GM12878 (cell line): ENCODE data around the gene DOCK1.

Experiments
- ATF3 ChIP-seq: IDR thresholded peaks from 2 replicates; pipeline ENCODE4 v1.6.1; 2011; ENCODE audit warnings: low read depth, mild to moderate bottlenecking, low read length, moderate library complexity, borderline replicate concordance; ENCODE audit errors: extremely low read depth
- FOXK2 ChIP-seq: fragments of 450-650 bp; IDR thresholded peaks from 2 replicates; pipeline ENCODE4 v1.6.1; 2017; ENCODE audit warnings: mild to moderate bottlenecking, moderate library complexity
- MTA2 ChIP-seq: fragments of 450-650 bp; IDR thresholded peaks from 2 replicates; pipeline ENCODE4 v1.6.1; 2016; ENCODE audit warnings: low read depth, mild to moderate bottlenecking, moderate library complexity
- POLR2A ChIP-seq: IDR thresholded peaks from 2 replicates; pipeline ENCODE4 v1.6.1; 2011; ENCODE audit warnings: low read depth, mild to moderate bottlenecking, low read length
- RAD51 ChIP-seq: fragments of 450-650 bp; IDR thresholded peaks from 2 replicates; pipeline ENCODE4 v1.6.1; 2016; ENCODE audit warnings: moderate library complexity, mild to moderate bottlenecking, inconsistent platforms
- TARDBP ChIP-seq: IDR thresholded peaks from 2 replicates; pipeline ENCODE4 v1.6.1; 2016; ENCODE audit warnings: borderline replicate concordance
- USF2 ChIP-seq: IDR thresholded peaks from 2 replicates; pipeline ENCODE4 v1.6.1; 2011; ENCODE audit warnings: low read depth, low read length, improper control_type of control experiment, borderline replicate concordance
- TF ChIP-seq, protein P1 (sequence below), 3 experiments: IDR thresholded peaks in 2 of 3; conservative IDR thresholded peaks in 1 of 3; 2 replicates each; pipeline ENCODE4 v1.5.1; 2011; ENCODE audit warnings: low read depth in 3 of 3, low read length in 3 of 3, mild to moderate bottlenecking in 3 of 3, control low read depth in 2 of 3, moderate library complexity in 2 of 3, inconsistent platforms in 1 of 3, mixed read lengths in 1 of 3; ENCODE audit not compliant: control insufficient read depth in 2 of 3, insufficient read depth in 1 of 3; ENCODE audit errors: extremely low read depth in 1 of 3

DNA sequence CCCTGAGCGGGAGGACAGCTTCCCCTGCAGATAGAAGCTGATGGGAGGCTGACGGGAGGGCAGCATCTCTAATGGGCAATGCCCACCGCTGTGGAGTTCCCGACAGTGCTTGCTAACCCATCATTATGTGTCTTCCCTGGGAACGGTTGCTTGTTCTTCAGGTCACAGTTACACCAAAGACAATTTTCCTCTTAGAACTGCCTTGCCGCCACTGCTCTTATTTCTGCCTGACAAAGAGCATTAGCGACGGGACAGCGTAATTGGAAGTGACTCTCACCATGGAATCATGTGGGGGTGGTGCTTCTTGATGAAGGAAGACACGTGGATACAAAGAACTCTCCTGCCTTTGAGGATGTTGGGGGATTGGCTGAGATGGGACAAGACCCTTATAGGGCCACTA lies 562.6 kb downstream of the DOCK1 start:
- TF ChIP-seq, protein P1, sequence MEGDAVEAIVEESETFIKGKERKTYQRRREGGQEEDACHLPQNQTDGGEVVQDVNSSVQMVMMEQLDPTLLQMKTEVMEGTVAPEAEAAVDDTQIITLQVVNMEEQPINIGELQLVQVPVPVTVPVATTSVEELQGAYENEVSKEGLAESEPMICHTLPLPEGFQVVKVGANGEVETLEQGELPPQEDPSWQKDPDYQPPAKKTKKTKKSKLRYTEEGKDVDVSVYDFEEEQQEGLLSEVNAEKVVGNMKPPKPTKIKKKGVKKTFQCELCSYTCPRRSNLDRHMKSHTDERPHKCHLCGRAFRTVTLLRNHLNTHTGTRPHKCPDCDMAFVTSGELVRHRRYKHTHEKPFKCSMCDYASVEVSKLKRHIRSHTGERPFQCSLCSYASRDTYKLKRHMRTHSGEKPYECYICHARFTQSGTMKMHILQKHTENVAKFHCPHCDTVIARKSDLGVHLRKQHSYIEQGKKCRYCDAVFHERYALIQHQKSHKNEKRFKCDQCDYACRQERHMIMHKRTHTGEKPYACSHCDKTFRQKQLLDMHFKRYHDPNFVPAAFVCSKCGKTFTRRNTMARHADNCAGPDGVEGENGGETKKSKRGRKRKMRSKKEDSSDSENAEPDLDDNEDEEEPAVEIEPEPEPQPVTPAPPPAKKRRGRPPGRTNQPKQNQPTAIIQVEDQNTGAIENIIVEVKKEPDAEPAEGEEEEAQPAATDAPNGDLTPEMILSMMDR (IDR thresholded peaks at IDR 0.05 in 2 of 3, conservative IDR thresholded peaks at IDR 0.05 in 1 of 3; ENCODE audit: control insufficient read depth in 2 of 3, extremely low read depth in 1 of 3, insufficient read depth in 1 of 3, low read depth in 3 of 3, low read length in 3 of 3), result no peak
- no peak for TF ChIP-seq USF2
- no peak for TF ChIP-seq POLR2A
- no peak for TF ChIP-seq RAD51
- no peak for TF ChIP-seq ATF3
- no peak for TF ChIP-seq FOXK2
- no peak for TF ChIP-seq MTA2
- no peak for TF ChIP-seq TARDBP
